Endothelial cell of umbilical vein (primary cell): ENCODE measurements around the gene PREP. TPM values are rescaled to one million over a fixed set of nuclear protein-coding genes. Genes with fewer than 3 reads are reported as not detected.

Source experiments
- BruUV-seq: library from RNA; stranded (reverse); fragments of 400-500 nt; replicated peaks from 2 replicates; lab custom pipeline; 2021; lab: Mats Ljungman, UMichigan
- CTCF ChIA-PET: fragments of 300-600, 350-600 bp; sonication (Branson Sonifier 250); formaldehyde crosslinking; loops from one replicate; lab custom pipeline; 2021; ENCODE audit warnings: antibody characterized with exemption, inconsistent platforms; lab: Charles Lee
- POLR2A ChIA-PET: fragments of 300-600, 350-600 bp; sonication (Branson Sonifier 250); formaldehyde crosslinking; loops from one replicate; lab custom pipeline; 2021; ENCODE audit warnings: antibody characterized with exemption, inconsistent platforms; lab: Charles Lee
- DNase-seq: peaks from one replicate; pipeline ENCODE4 v3.0.0-alpha.2; 2011; ENCODE audit warnings: low read depth, low spot score
- FAIRE-seq: peaks from 2 replicates; lab custom pipeline; 2011; peaks lifted over from hg19 to GRCh38; lab: Jason Lieb, UNC
- H2AFZ ChIP-seq: 2 replicates; pipeline ENCODE4 v1.6.0; 2012; ENCODE audit warnings: low read depth, low read length, control low read depth, inconsistent platforms
- H3K27ac ChIP-seq: 2 replicates; pipeline ENCODE4 v1.5.1; 2011; ENCODE audit warnings: low read depth, mild to moderate bottlenecking, control low read depth, low read length, moderate library complexity; ENCODE audit not compliant: insufficient read depth
- H3K27me3 ChIP-seq, 2 experiments: 2 replicates each; pipeline versions ENCODE4 v1.6.0 to v1.6.1; 2011; ENCODE audit warnings: low read length in 2 of 2, mixed read lengths in 1 of 2; ENCODE audit not compliant: control insufficient read depth in 2 of 2, insufficient read depth in 2 of 2
- H3K36me3 ChIP-seq, 2 experiments: 2 replicates in 1 of 2; 3 replicates in 1 of 2; pipeline ENCODE4 v1.5.1; 2011; ENCODE audit warnings: low read length in 2 of 2, mild to moderate bottlenecking in 1 of 2, moderate library complexity in 1 of 2; ENCODE audit not compliant: control insufficient read depth in 2 of 2, insufficient read depth in 2 of 2; ENCODE audit errors: extremely low read depth in 1 of 2
- H3K4me1 ChIP-seq: 3 replicates; pipeline ENCODE4 v1.5.1; 2011; ENCODE audit warnings: mild to moderate bottlenecking, low read length; ENCODE audit not compliant: control insufficient read depth, insufficient read depth; ENCODE audit errors: extremely low read depth
- H3K4me2 ChIP-seq: 2 replicates; pipeline ENCODE4 v1.6.1; 2011; ENCODE audit warnings: low read length, control low read depth, mixed read lengths; ENCODE audit not compliant: insufficient read depth
- H3K4me3 ChIP-seq, 3 experiments: fragments of 200-600 bp in 1 of 3; sonication (generic), shearing (Covaris generic) in 1 of 3; replicated peaks in 1 of 3; 2 replicates each; pipeline ENCODE4 v1.5.1; 2011 to 2016; ENCODE audit warnings: control low read depth in 3 of 3, low read length in 3 of 3, mild to moderate bottlenecking in 2 of 3, inconsistent platforms in 1 of 3, low read depth in 1 of 3, moderate library complexity in 1 of 3; ENCODE audit not compliant: insufficient read depth in 1 of 3
- H3K79me2 ChIP-seq: 2 replicates; pipeline ENCODE4 v1.6.0; 2012; ENCODE audit warnings: low read length, inconsistent platforms; ENCODE audit not compliant: control insufficient read depth, insufficient read depth
- H3K9ac ChIP-seq: replicated peaks from 2 replicates; pipeline ENCODE3; 2011; ENCODE audit warnings: low read length, control low read depth; ENCODE audit not compliant: insufficient read depth; ENCODE audit errors: extremely low read depth
- H3K9me1 ChIP-seq: replicated peaks from 3 replicates; pipeline ENCODE4 v1.6.0; 2011; ENCODE audit warnings: mild to moderate bottlenecking, low read length; ENCODE audit not compliant: control insufficient read depth, insufficient read depth; ENCODE audit errors: extremely low read depth
- H3K9me3 ChIP-seq: replicated peaks from 2 replicates; pipeline ENCODE4 v1.5.1; 2012; ENCODE audit warnings: low read length, inconsistent platforms; ENCODE audit not compliant: control insufficient read depth, insufficient read depth
- H4K20me1 ChIP-seq: replicated peaks from 2 replicates; pipeline ENCODE3; 2011; ENCODE audit warnings: mild to moderate bottlenecking, low read length; ENCODE audit not compliant: control insufficient read depth, insufficient read depth; ENCODE audit errors: extremely low read depth
- EZH2 ChIP-seq: IDR thresholded peaks from 2 replicates; pipeline ENCODE4 v1.6.1; 2012; ENCODE audit warnings: borderline replicate concordance, low read depth, mild to moderate bottlenecking, moderate library complexity, low read length, inconsistent platforms; ENCODE audit not compliant: severe bottlenecking
- FOS ChIP-seq: IDR thresholded peaks from 2 replicates; pipeline ENCODE4 v1.6.1; 2011; ENCODE audit warnings: mild to moderate bottlenecking, low read length, moderate library complexity, borderline replicate concordance; ENCODE audit not compliant: insufficient read depth
- GATA2 ChIP-seq: IDR thresholded peaks from 2 replicates; pipeline ENCODE4 v1.7.0; 2011; ENCODE audit warnings: low read depth, mild to moderate bottlenecking, moderate library complexity, mixed read lengths, low read length; ENCODE audit not compliant: insufficient read length, insufficient read depth
- JUN ChIP-seq: IDR thresholded peaks from 2 replicates; pipeline ENCODE4 v1.6.1; 2011; ENCODE audit warnings: borderline replicate concordance, low read depth; ENCODE audit not compliant: insufficient read length, insufficient read depth
- MYC ChIP-seq: IDR thresholded peaks from one replicate; pipeline ENCODE4 v1.6.1; 2011; ENCODE audit warnings: mild to moderate bottlenecking, low read depth, low read length
- POLR2A ChIP-seq: IDR thresholded peaks from 2 replicates; pipeline ENCODE4 v1.6.1; 2012; ENCODE audit warnings: low read depth, mild to moderate bottlenecking, control low read depth, low read length
- POLR2AphosphoS5 ChIP-seq: IDR thresholded peaks from 2 replicates; pipeline ENCODE4 v1.6.1; 2012; ENCODE audit warnings: low read depth, mild to moderate bottlenecking, control low read depth, low read length, moderate library complexity; ENCODE audit not compliant: insufficient read depth
- dilution Hi-C: fragments of 300-500 bp; cut with MboI; formaldehyde crosslinking; loops from one replicate; pipeline ENCODE4 v1.15.0; 2019; ENCODE audit warnings: low sequenced_read_pairs; ENCODE audit not compliant: extremely low pct_ligation_motif_present
- intact Hi-C: fragments of 100-400 bp; cut with micrococcal nuclease; formaldehyde crosslinking; loops from one replicate; pipeline ENCODE4 v1.10.0; 2022
- polyA plus RNA-seq, 4 experiments: library from polyadenylated mRNA; depleted of rRNA in 3 of 4; stranded (reverse) in 3 of 4; unstranded in 1 of 4; fragments of >200 nt; gene quantifications; 2 replicates each; pipeline versions ENCODE4 v1.2.1 to v1.2.3, GENCODE V29; 2011 to 2012; ENCODE audit warnings: missing spikeins in 1 of 4
- total RNA-seq: library from RNA; stranded (reverse); gene quantifications from 2 replicates; pipeline ENCODE4 v1.2.3, GENCODE V29; 2021
- TF ChIP-seq, protein P1 (sequence below), 2 donors: IDR thresholded peaks; 1 replicate in 1 of 2; 2 replicates in 1 of 2; pipeline ENCODE4 v1.5.1; 2011; ENCODE audit warnings: low read length in 2 of 2, mild to moderate bottlenecking in 2 of 2, moderate library complexity in 2 of 2, control low read depth in 1 of 2, inconsistent platforms in 1 of 2, low read depth in 1 of 2; ENCODE audit not compliant: insufficient read depth in 1 of 2; ENCODE audit errors: extremely low read depth in 1 of 2
- TF ChIP-seq, protein P2 (sequence below): IDR thresholded peaks from 2 replicates; pipeline ENCODE4 v1.6.1; 2011; ENCODE audit not compliant: insufficient read depth, insufficient read length

Gene PREP
- total and polyA plus RNA-seq, 2 donors (not counting 3 experiments of a cell fraction or from before 2014, with no cell fraction given), result 17.2 to 37.7 TPM

GRCh38 chr6:105372849-105373182 is 30.1 kb downstream of the PREP start:
- Histone ChIP-seq H2AFZ (no peak overlapping the region), H3K9ac (no peak overlapping the region), H3K9me3 (no peaks in the 10 kb centered on the region), H3K4me2 (no peak overlapping the region), H3K27ac (no peak overlapping the region), H3K36me3 (peaks cover 5 to 7% of the 10 kb centered on the region in 2 experiments), H3K27me3 (no peaks in the 10 kb centered on the region), H3K4me3 (no peak overlapping the region), H3K79me2 (no peaks in the 10 kb centered on the region), H3K9me1 (no peaks in the 10 kb centered on the region), H4K20me1 (no peaks in the 10 kb centered on the region), H3K4me1 (peaks cover 6% of the 10 kb centered on the region)
- no TSS peak for BruUV-seq
- intact Hi-C loops (no loop called here), dilution Hi-C loops (no loop called here)
- no peak for DNase-seq
- no peak for FAIRE-seq
- CTCF ChIA-PET, result interaction anchor here (1.1 to 4.1 kb wide), 6 partner anchors 8 to 285 kb away, joined by 3 to 25 read pairs (median 7); partner anchors contain the start of gene PREP
- POLR2A ChIA-PET, result no interaction called here
- TF ChIP-seq MYC (no peak), FOS (no peak), EZH2 (no peak), JUN (no peak), GATA2 (no peak), POLR2AphosphoS5 (no peak), POLR2A (no peak)
- TF ChIP-seq, protein P1, sequence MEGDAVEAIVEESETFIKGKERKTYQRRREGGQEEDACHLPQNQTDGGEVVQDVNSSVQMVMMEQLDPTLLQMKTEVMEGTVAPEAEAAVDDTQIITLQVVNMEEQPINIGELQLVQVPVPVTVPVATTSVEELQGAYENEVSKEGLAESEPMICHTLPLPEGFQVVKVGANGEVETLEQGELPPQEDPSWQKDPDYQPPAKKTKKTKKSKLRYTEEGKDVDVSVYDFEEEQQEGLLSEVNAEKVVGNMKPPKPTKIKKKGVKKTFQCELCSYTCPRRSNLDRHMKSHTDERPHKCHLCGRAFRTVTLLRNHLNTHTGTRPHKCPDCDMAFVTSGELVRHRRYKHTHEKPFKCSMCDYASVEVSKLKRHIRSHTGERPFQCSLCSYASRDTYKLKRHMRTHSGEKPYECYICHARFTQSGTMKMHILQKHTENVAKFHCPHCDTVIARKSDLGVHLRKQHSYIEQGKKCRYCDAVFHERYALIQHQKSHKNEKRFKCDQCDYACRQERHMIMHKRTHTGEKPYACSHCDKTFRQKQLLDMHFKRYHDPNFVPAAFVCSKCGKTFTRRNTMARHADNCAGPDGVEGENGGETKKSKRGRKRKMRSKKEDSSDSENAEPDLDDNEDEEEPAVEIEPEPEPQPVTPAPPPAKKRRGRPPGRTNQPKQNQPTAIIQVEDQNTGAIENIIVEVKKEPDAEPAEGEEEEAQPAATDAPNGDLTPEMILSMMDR (IDR thresholded peaks at IDR 0.05; ENCODE audit: extremely low read depth in 1 of 2, insufficient read depth in 1 of 2, low read depth in 1 of 2, low read length in 2 of 2), result no peak
- TF ChIP-seq, protein P2, sequence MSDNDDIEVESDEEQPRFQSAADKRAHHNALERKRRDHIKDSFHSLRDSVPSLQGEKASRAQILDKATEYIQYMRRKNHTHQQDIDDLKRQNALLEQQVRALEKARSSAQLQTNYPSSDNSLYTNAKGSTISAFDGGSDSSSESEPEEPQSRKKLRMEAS, result no peak
